Measurements from ENCODE around the gene PI4KB. TPM values are rescaled to one million over a fixed set of nuclear protein-coding genes. Genes with fewer than 3 reads are reported as not detected.

Gene PI4KB
- total RNA-seq, 1 donor: 70.0 TPM

DNA sequence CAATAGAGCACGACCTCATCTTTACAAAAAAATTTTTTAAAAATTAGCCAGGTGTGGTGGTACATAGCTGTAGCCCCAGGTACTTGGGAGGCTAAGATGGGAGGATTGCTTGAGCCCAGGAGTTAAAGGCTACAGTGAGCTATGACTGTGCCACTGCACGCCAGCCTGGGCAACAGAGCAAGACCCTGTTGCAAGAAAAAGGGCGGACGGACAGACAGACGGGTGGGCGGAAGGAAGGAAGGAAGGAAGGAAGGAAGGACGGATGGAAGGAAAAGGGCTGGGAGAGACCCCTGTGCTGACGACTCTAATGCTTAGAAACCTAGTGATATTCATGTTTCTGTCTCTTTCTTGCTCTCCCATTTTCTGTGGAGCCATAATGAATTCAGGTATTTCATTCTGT lies 14.4 kb downstream of the PI4KB start:
- DNase-seq (ENCODE audit: low read depth in 2 of 3, low spot score in 2 of 3): no peak

DNA sequence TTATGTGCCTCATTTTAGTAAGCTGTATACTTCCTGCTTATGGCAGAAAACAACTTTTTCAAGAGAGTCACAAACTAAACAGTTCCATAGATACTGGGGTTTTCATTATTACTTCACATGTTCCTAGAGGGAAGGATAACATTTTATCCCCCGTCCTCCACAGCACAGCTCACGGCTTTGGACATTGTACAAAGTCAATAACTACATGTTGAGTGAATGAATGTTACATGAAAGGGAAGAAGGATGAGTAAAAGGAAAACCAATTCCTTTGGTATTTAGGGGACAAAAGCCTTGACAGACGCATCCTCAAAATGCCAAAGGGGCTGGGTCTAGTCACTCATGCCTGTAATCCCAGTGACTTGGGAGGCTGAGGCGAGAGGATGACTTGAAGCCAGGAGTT lies 14.8 kb downstream of the PI4KB start:
- DNase-seq (ENCODE audit: low read depth in 2 of 3, low spot score in 2 of 3): no peak

DNA sequence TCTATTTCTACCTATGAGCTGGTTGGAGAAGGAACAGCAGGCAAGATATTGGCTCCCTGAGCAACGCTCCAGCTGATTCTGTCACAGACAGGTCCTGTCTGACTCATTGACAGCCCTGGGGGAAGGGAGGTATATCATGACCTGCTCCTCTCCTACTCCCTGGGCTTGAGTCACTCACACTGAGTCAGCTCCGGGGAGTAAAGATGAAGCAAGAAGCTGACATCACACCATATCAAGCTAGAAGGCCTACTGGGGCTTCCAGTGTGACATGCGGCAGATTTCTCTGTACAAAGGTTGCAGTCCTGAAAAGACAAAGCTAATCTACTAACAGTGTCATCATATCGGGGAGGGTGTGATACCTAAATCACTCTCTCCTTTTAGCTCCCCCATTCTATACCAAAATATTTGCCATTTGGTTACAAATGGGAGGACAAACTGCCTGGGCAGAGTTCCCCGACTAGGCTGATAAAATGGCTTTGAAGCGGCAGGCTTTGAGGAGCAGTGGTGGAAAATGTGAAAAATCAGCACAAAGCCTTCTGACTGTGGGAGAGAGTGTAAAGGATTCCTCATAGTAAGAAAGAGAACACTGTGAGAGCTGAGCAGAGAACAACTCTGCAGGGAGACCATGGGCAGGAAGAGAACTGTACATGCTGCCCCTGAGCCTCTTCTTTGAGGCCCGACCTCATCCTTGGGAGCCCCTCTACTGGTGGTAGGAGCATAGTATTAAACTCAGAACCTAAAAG lies 15.5 kb downstream of the PI4KB start:
- DNase-seq (ENCODE audit: low read depth in 2 of 3, low spot score in 2 of 3): no peak

DNA sequence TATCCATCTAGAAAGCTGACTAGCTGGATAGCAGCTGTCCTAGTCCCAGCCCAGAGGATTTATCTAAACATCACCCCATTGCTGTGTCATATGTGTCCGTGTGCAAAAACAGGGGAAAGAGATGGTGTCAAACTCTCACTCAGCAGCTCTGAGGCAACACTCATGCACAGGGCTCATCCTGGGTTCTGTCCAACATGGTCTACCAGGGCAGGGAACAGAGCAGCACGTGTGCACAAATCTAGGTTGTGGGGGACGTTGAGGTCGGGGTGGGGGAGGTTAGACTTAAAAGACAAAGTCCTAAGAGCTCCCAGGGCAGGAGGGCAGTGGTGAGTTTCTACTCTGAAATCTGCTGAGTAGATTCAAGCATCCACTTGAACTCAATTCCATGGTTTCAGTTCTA lies 16.2 kb downstream of the PI4KB start:
- DNase-seq (ENCODE audit: low read depth in 2 of 3, low spot score in 2 of 3): no peak

DNA sequence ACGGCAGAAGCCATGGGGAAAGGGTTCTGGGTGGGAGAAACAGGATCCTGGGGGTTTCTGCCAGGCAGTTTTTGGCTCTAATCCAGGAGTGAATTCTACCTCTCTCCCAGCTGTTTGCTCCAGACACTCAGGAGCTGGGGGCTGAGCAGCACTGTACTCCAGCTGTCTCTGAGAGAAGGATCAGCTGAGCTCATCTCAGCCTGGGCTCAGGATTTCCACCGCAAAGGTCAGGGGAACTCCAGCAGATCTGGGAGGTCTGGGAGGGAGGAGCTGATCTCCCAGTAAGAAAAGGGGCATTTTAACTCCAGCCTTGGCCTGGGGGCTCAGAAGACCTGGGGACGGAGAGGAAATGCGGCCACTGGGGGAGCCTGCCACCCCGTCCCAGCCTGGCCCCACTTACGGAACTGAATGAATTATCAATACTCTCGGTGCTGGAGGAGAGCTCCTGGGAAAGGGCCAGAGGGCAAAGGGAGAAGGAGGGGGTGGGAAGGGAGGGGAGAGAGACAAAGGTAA lies 17.3 kb downstream of the PI4KB start:
- DNase-seq (ENCODE audit: low read depth in 2 of 3, low spot score in 2 of 3): no peak

DNA sequence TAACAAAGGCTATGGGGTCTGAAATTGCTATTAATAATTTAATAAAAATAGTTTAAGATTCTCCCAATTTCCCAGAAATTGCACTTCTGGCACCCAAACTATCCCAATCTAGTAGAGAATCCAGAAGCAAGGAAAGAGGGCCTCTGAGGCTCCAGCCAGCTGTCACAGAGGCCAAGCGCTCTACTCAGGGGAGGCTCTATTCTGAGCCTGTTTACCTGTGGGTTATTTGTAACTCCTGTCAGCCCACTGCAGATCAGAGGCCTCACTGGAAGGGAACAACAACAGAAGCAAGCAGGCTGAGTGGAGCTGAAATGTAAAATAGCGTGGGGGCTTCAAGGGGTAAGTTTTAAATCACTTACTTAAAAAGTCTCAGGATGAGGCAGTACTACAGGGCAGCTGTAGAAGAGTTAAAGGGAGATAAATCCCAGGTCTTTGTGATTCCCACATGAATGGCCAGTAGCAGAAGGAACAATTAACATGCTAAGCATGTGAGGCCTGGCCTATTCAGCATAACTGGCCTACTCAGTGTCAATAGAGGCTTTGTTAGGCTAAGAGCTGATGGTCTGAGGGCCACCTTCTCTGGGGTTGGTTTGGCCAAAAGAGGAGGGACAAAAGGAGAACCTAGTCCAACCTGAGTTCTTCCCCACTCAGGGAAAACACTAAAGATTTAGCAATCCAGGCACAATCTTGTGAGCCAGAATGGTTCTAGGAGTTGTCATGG lies 32.3 kb downstream of the PI4KB start:
- no peak for DNase-seq (ENCODE audit: low read depth in 2 of 3, low spot score in 2 of 3)

DNA sequence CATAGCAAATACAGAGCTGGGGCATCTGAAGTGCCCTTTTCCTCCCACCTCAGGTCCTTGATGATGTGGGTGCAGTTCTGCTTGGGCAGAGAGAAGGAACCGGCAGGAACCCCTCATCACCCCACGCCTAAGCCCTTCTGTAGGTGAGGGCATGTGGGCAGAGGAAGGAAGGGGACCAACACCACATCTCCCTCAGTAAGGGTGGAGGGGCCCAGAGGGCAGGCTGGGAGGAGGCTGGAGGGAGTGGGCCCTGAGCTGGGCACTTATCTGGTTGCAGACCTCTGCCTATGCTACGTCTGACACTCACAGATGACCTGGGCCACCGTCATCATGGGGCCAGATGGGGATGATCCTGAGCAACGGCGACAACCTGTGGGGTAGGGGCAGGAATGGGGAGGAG lies 34.1 kb downstream of the PI4KB start:
- no peak for DNase-seq (ENCODE audit: low read depth in 2 of 3, low spot score in 2 of 3)

DNA sequence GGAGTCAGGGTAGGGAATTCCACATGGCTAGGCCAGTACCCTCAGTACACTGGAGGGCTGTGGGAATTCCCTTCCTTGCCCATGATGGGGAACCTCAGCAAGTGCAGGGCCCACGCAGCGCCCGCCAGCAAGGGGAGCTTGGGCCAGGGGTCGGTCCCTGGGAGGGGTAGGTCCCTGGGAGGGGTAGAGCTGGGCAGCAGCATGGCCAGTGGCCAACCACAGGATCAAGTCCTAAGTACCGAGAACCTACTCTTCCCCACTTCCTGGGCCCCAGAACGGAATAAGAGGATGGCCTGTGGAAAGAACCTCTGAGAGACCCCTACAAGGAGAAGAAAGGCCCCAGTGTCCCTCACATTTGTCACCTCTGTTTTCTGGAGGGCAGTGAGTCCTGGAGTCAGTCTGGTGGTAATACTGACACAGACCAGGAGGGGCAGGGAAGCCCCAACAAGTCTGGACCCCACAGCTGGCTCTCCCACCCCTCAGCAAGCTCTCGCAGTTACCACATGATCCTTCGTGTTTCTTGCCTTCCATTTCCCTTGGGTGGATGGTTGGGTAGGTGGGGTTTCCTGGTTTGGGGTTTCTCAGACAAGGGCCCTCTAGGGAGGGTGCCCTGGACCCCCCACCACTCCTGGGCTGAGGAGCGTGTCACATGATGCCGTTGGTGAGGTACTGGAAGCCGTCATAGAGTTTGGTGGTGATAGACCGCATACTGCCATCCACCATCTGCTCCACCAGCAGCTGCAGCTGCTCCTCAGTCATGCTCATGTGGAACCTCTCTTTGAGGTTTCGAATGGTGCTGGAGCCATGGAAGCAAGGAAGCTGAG lies 34.8 kb downstream of the PI4KB start:
- peak in 1 of 3 donors; percentile 41 for DNase-seq (ENCODE audit: low read depth in 2 of 3, low spot score in 2 of 3)

DNA sequence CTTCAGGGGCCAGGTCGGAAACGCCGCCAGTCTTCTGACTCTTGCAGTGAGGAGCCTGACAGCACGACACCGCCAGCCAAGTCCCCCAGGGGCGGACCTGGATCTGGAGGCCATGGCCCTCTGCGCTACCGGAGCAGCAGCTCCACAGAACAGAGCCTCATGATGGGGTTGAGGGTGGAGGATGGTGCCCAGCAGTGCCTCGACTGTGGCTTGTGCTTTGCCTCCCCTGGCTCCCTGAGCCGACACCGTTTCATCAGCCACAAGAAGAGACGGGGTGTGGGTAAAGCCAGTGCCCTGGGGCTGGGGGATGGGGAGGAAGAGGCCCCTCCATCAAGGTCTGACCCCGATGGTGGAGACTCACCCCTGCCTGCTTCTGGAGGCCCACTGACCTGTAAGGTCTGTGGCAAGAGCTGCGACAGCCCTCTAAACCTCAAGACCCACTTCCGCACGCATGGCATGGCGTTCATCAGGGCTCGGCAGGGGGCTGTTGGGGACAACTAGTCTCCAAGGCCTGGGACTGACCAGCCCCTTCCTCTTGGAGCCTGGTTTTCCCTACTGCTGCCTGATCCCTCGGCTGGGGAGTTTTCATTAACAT lies 36.4 kb downstream of the PI4KB start:
- no peak for DNase-seq (ENCODE audit: low read depth in 2 of 3, low spot score in 2 of 3)

DNA sequence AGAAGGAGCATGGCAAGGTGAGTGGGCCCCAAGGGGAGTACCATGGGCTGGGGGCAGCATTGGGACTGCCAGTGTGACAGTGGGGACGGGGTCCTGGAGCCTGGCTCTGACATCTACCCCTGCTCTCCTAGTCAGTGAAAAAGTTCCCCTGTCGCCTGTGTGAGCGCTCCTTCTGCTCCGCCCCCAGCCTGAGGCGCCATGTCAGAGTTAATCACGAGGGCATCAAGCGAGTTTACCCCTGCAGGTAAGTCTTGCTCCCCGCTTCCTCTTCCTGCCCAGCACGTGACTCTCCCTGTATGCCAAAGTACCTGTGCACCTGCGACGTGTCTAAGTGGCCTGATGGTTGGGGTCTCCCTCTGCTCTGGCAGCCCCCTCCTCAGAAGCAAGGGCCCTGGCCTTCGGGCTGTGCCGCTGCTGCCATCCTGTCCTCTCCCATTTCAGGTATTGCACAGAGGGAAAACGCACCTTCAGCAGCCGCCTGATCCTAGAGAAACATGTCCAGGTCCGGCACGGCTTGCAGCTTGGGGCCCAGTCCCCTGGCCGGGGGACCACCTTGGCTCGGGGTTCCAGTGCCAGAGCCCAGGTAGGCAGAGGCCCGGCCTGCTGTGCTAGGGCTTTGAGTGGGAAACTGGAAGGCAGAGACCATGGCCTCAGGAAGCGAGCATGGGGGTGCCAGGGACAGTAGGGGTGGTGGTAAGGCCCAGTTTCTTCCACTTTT lies 37.1 kb downstream of the PI4KB start:
- DNase-seq (ENCODE audit: low read depth in 2 of 3, low spot score in 2 of 3): no peak

DNA sequence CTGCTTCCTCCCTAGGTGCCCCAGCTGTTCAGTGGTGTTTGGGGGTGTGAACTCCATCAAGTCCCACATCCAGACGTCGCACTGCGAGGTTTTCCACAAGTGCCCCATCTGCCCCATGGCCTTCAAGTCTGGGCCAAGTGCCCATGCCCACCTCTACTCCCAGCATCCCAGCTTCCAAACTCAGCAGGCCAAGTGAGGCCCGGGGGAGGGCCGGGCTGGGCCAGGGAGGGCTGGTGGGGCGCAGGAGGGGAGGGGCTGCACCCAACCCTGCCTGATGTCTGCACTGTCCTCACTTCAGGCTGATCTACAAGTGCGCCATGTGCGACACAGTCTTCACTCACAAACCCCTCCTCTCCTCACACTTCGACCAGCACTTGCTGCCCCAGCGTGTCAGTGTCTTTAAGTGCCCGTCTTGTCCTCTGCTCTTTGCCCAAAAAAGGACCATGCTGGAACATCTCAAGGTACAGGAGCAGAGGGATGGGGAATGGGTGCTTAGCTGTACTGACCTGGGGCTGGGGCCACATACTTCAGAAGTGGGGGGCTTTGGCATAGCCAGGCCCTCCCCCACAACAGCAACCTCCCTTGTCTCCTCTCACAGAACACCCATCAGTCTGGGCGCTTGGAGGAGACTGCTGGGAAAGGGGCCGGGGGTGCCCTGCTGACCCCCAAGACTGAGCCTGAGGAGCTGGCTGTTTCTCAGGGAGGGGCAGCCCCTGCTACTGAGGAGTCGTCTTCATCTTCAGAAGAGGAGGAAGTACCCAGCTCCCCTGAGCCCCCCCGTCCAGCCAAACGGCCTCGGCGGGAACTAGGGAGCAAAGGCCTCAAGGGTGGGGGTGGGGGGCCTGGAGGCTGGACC lies 37.9 kb downstream of the PI4KB start:
- DNase-seq (ENCODE audit: low read depth in 2 of 3, low spot score in 2 of 3): no peak

DNA sequence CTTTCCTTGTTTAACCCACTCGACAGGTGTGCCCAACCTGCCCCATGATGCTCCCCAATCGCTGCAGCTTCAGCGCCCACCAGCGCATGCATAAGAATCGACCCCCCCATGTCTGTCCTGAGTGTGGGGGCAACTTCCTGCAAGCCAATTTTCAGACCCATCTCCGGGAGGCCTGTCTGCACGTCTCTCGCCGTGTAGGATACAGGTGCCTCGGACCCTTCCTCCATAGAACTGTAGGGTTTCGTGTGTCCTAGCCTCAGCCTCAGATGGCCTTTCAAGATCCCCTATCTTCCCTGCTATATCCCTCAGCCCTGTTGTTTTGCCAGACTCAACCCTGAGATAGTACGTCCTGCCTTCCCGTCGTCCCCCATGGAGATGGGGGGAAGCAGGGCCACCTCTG lies 38.7 kb downstream of the PI4KB start:
- no peak for DNase-seq (ENCODE audit: low read depth in 2 of 3, low spot score in 2 of 3)

DNA sequence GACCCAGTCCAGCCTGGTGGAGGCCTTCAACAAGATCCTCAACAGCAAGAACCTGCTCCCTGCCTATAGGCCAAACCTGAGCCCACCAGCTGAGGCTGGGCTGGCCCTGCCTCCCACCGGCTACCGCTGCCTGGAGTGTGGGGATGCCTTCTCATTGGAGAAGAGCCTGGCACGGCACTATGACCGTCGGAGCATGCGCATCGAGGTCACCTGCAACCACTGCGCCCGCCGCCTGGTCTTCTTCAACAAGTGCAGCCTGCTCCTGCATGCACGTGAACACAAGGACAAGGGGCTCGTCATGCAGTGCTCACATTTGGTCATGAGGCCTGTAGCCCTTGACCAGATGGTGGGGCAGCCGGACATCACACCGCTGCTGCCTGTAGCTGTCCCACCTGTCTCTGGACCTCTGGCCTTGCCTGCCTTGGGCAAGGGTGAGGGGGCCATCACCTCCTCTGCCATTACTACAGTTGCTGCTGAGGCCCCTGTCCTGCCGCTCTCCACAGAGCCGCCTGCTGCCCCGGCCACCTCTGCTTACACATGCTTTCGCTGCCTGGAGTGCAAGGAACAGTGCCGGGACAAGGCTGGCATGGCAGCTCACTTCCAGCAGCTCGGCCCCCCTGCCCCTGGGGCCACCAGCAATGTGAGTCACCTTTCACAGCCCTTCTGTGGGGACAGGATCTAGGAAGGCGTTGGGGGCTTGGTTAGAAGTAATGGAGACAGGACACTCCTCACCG lies 39.3 kb downstream of the PI4KB start:
- DNase-seq (ENCODE audit: low read depth in 2 of 3, low spot score in 2 of 3): no peak

DNA sequence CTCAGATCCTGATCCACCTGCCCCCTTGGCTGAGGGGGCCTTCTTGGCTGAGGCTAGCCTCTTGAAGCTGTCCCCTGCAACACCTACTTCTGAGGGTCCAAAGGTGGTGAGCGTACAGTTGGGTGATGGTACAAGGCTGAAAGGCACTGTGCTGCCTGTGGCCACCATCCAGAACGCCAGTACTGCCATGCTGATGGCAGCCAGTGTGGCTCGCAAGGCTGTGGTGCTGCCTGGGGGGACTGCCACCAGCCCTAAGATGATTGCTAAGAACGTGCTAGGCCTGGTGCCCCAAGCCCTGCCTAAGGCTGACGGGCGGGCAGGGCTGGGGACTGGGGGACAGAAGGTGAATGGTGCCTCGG lies 39.9 kb downstream of the PI4KB start:
- no peak for DNase-seq (ENCODE audit: low read depth in 2 of 3, low spot score in 2 of 3)

DNA sequence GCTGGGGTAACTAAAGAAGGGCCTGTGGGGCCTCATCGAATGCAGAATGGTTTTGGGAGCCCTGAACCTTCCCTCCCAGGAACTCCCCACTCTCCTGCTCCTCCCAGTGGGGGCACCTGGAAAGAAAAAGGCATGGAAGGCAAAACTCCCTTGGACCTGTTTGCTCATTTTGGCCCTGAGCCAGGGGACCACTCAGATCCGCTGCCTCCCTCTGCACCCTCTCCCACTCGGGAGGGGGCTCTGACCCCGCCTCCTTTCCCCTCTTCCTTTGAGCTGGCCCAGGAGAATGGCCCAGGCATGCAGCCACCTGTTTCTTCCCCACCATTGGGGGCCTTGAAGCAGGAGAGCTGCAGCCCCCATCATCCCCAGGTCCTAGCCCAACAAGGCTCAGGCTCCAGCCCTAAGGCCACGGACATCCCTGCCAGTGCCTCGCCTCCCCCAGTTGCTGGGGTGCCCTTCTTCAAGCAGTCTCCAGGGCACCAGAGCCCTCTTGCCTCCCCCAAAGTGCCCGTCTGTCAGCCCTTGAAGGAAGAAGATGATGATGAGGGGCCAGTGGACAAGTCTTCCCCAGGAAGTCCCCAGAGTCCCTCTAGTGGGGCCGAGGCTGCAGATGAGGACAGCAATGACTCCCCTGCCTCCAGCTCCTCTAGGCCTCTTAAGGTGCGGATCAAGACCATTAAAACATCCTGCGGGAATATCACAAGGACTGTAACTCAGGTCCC lies 40.4 kb downstream of the PI4KB start:
- no peak for DNase-seq (ENCODE audit: low read depth in 2 of 3, low spot score in 2 of 3)

DNA sequence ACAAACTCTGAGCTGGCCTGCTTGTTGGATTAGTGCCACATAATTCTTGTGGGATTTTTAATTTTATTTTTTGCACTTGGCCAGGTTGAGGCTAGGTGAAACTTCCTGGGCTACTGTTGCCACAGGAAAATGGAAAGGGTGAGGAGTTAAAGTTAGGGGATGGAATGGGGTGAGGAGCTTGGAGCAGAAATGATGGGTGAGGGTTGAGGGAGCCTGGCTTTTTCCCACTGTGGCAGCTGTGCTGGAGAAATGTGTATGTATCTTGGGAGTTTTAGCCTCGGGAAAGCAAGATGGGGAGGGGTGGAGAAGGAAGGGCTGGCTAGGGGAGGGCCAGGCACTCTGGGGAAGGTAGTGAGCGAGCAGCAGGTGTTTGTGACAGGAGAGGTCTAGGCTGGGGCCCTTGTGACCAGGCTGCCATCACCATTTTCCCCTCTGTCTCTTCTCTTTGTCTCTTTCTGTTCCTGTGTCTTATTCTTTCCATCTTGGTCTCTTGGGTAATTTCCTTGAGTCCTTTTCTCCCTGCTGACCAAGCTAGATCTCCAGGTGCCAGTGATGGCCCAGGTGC lies 43.1 kb downstream of the PI4KB start:
- no peak for DNase-seq (ENCODE audit: low read depth in 2 of 3, low spot score in 2 of 3)

DNA sequence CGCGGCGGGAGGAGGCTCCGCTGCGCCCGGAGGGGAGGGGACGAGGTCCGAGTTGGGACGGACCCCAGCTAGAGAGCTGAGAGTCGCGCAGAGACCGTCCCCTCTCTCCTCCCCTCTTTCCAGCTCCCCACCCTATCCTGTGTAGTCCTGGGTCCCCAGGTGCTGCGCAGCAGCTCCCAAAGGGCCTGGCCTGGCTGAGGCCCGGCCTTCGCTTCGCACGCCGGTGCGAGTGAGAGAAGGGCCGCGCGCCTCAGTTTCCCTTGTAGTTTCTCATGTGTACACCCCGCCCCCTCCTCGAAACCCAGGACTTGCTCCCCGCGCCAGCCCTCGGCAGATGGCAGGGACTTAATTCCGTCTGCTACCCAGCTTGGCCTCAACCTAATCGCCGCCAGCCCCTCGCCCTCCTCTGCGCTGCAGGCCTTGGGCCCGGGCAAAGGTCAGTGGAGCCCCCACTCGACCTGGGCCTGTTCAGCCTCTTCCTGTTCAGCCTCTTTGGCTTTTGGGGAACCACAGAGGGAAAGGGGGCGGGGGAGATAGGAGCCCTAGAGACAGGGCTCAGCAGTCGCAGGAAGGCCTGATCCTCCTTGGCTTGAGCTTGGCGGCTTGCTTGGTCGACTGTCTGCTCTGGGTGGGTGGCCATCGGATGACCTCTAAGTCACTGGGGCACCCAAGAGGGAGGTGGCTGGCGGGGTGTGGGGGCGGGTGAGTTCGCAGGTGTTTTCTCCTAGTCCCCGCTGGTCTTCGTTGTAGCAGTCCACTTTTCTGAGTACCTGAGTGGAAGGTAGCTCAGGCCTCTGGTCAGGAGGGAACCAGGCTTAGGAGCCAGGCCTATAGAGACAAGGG lies 44.1 kb downstream of the PI4KB start:
- DNase-seq (ENCODE audit: low read depth in 2 of 3, low spot score in 2 of 3): peak; percentile 24 to 50 (median 47)
